ENCODE measurements around the gene LUZP2.

LUZP2 gene

GRCh38 chr11:24511511-24511910, 14.7 kb downstream of the LUZP2 start:
- no peak for DNase-seq (ENCODE audit: extremely low read depth, insufficient read length)
- Histone ChIP-seq H3K36me3 (ENCODE audit: control insufficient read depth, insufficient read depth, low read length) (no peaks in the 10 kb centered on the region), H3K27me3 (replicated peaks; ENCODE audit: control insufficient read depth, insufficient read depth, low read length) (no peaks in the 10 kb centered on the region), H3K4me3 (replicated peaks; ENCODE audit: low read depth, low read length) (no peak overlapping the region)
- TF ChIP-seq CTCF (IDR thresholded peaks at IDR 0.05; ENCODE audit: insufficient read depth, low read length, poor library complexity, severe bottlenecking) = no peak

GRCh38 chr11:24513479-24514218, 16.8 kb downstream of the LUZP2 start:
- TF ChIP-seq CTCF (IDR thresholded peaks at IDR 0.05; ENCODE audit: insufficient read depth, low read length, poor library complexity, severe bottlenecking) = no peak

GRCh38 chr11:24514219-24514594, 17.4 kb downstream of the LUZP2 start:
- no peak overlapping the region for H3K4me3 ChIP-seq (replicated peaks; ENCODE audit: low read depth, low read length)
- no peaks in the 10 kb centered on the region for H3K36me3 ChIP-seq (ENCODE audit: control insufficient read depth, insufficient read depth, low read length)
- TF ChIP-seq CTCF (IDR thresholded peaks at IDR 0.05; ENCODE audit: insufficient read depth, low read length, poor library complexity, severe bottlenecking) = no peak
- no peak for DNase-seq (ENCODE audit: extremely low read depth, insufficient read length)
- no peaks in the 10 kb centered on the region for H3K27me3 ChIP-seq (replicated peaks; ENCODE audit: control insufficient read depth, insufficient read depth, low read length)

More at GRCh38 chr11:24513479-24514218, 16.8 kb downstream of the LUZP2 start:
- Histone ChIP-seq H3K4me3 (replicated peaks; ENCODE audit: low read depth, low read length) (no peak overlapping the region), H3K36me3 (ENCODE audit: control insufficient read depth, insufficient read depth, low read length) (no peaks in the 10 kb centered on the region), H3K27me3 (replicated peaks; ENCODE audit: control insufficient read depth, insufficient read depth, low read length) (no peaks in the 10 kb centered on the region)
- no peak for DNase-seq (ENCODE audit: extremely low read depth, insufficient read length)

- Histone ChIP-seq H3K27me3 (replicated peaks; ENCODE audit: control insufficient read depth, insufficient read depth, low read length) (no peaks in the 10 kb centered on the region), H3K36me3 (ENCODE audit: control insufficient read depth, insufficient read depth, low read length) (no peaks in the 10 kb centered on the region), H3K4me3 (replicated peaks; ENCODE audit: low read depth, low read length) (no peak overlapping the region)
- no peak for DNase-seq (ENCODE audit: extremely low read depth, insufficient read length)
- TF ChIP-seq CTCF (IDR thresholded peaks at IDR 0.05; ENCODE audit: insufficient read depth, low read length, poor library complexity, severe bottlenecking) = no peak
Measured at GRCh38 chr11:24515632-24516031, 18.8 kb downstream of the LUZP2 start.

GRCh38 chr11:24516638-24517037, 19.8 kb downstream of the LUZP2 start:
- Histone ChIP-seq H3K27me3 (replicated peaks; ENCODE audit: control insufficient read depth, insufficient read depth, low read length) (no peaks in the 10 kb centered on the region), H3K4me3 (replicated peaks; ENCODE audit: low read depth, low read length) (no peak overlapping the region), H3K36me3 (ENCODE audit: control insufficient read depth, insufficient read depth, low read length) (no peaks in the 10 kb centered on the region)
- no peak for DNase-seq (ENCODE audit: extremely low read depth, insufficient read length)
- TF ChIP-seq CTCF (IDR thresholded peaks at IDR 0.05; ENCODE audit: insufficient read depth, low read length, poor library complexity, severe bottlenecking) = no peak

- TF ChIP-seq CTCF (IDR thresholded peaks at IDR 0.05; ENCODE audit: insufficient read depth, low read length, poor library complexity, severe bottlenecking) = no peak
- DNase-seq (ENCODE audit: extremely low read depth, insufficient read length) = no peak
- H3K4me3 ChIP-seq (replicated peaks; ENCODE audit: low read depth, low read length) = no peak overlapping the region
- H3K27me3 ChIP-seq (replicated peaks; ENCODE audit: control insufficient read depth, insufficient read depth, low read length) = no peaks in the 10 kb centered on the region
- H3K36me3 ChIP-seq (ENCODE audit: control insufficient read depth, insufficient read depth, low read length) = no peaks in the 10 kb centered on the region
Measured at GRCh38 chr11:24521601-24522000, 24.7 kb downstream of the LUZP2 start.
